WTC11 (cell line): ENCODE measurements around the gene SKI. TPM values are rescaled to one million over a fixed set of nuclear protein-coding genes. Genes with fewer than 3 reads are reported as not detected.

ENCODE experiments used
- ATAC-seq: fragments of 200-7000 bp; cut with Tn5 transposase; 2 replicates; pipeline ENCODE4 v1.10.0; 2021; ENCODE audit warnings: mild to moderate bottlenecking, moderate library complexity
- CTCF ChIA-PET: fragments of 300-600 bp; sonication (Branson Sonifier 250); formaldehyde crosslinking; loops from one replicate; lab custom pipeline; 2021; ENCODE audit warnings: antibody characterized with exemption; lab: Charles Lee
- POLR2A ChIA-PET: fragments of 350-600 bp; sonication (Branson Sonifier 250); formaldehyde crosslinking; loops from one replicate; lab custom pipeline; 2021; ENCODE audit warnings: antibody characterized with exemption; lab: Charles Lee
- DNase-seq: peaks from one replicate; pipeline ENCODE4 v3.0.0; 2021; ENCODE audit warnings: low spot score
- H3K27ac Mint-ChIP-seq: 2 replicates; pipeline ENCODE4 v1.8.0; 2021; ENCODE audit warnings: mixed read lengths
- H3K27me3 Mint-ChIP-seq: 2 replicates; pipeline ENCODE4 v1.8.0; 2021; ENCODE audit warnings: low read depth, mild to moderate bottlenecking, moderate library complexity, mixed read lengths
- H3K36me3 Mint-ChIP-seq: 2 replicates; pipeline ENCODE4 v1.8.0; 2021; ENCODE audit warnings: mixed read lengths
- H3K4me1 Mint-ChIP-seq: 2 replicates; pipeline ENCODE4 v1.8.0; 2022; ENCODE audit warnings: mixed read lengths
- H3K4me3 Mint-ChIP-seq: 2 replicates; pipeline ENCODE4 v1.8.0; 2021; ENCODE audit warnings: mild to moderate bottlenecking, moderate library complexity, mixed read lengths
- H3K9me3 Mint-ChIP-seq: 2 replicates; pipeline ENCODE4 v1.8.0; 2021; ENCODE audit warnings: mixed read lengths
- FOXK1 ChIP-seq: sonication (generic); formaldehyde crosslinking; IDR thresholded peaks from 2 replicates; pipeline ENCODE4 v1.8.0; 2022; ENCODE audit warnings: mild to moderate bottlenecking, moderate library complexity, missing genetic modification reagents
- FOXP1 ChIP-seq: sonication (generic); formaldehyde crosslinking; IDR thresholded peaks from 2 replicates; pipeline ENCODE4 v1.8.0; 2022; ENCODE audit warnings: missing genetic modification reagents, mild to moderate bottlenecking, moderate library complexity, borderline replicate concordance
- IRF2 ChIP-seq: sonication (generic); formaldehyde crosslinking; IDR thresholded peaks from 2 replicates; pipeline ENCODE4 v1.8.0; 2022; ENCODE audit warnings: low read depth, missing genetic modification reagents, borderline replicate concordance
- JAZF1 ChIP-seq: fragments of 250-450 bp; sonication (Bioruptor Pico); IDR thresholded peaks from 2 replicates; pipeline ENCODE4 v1.9.0; 2021; ENCODE audit warnings: moderate library complexity, mild to moderate bottlenecking, inconsistent platforms
- NFYB ChIP-seq: sonication (generic); formaldehyde crosslinking; conservative IDR thresholded peaks from 2 replicates; pipeline ENCODE4 v1.8.0; 2022; ENCODE audit warnings: low read depth, missing genetic modification reagents
- PRRX2 ChIP-seq: fragments of 250-450 bp; sonication (Bioruptor Pico); IDR thresholded peaks from 2 replicates; pipeline ENCODE4 v1.8.0; 2021; ENCODE audit warnings: mild to moderate bottlenecking
- TCF7 ChIP-seq: sonication (generic); formaldehyde crosslinking; IDR thresholded peaks from 2 replicates; pipeline ENCODE4 v1.8.0; 2022; ENCODE audit warnings: mild to moderate bottlenecking, low read depth, missing genetic modification reagents, moderate library complexity
- ZNF396 ChIP-seq: fragments of 250-450 bp; sonication (Bioruptor Pico); IDR thresholded peaks from 2 replicates; pipeline ENCODE4 v1.8.0; 2021; ENCODE audit warnings: mild to moderate bottlenecking, moderate library complexity, borderline replicate concordance
- ZNF416 ChIP-seq: fragments of 250-450 bp; sonication (Bioruptor Pico); IDR thresholded peaks from 2 replicates; pipeline ENCODE4 v1.9.0; 2021; ENCODE audit warnings: mild to moderate bottlenecking, inconsistent platforms
- total RNA-seq: library from RNA; stranded (reverse); gene quantifications from 3 replicates; pipeline ENCODE4 v1.2.3, GENCODE V29; 2021
- TF ChIP-seq, protein P1 (sequence below): sonication (generic); formaldehyde crosslinking; IDR thresholded peaks from 2 replicates; pipeline ENCODE4 v1.8.1; 2022; ENCODE audit warnings: mild to moderate bottlenecking, missing genetic modification reagents, moderate library complexity, borderline replicate concordance
- TF ChIP-seq, protein P2 (sequence below): fragments of 250-450 bp; sonication (Bioruptor Pico); IDR thresholded peaks from 2 replicates; pipeline ENCODE4 v2.1.2; 2022; ENCODE audit warnings: mild to moderate bottlenecking, moderate library complexity
- TF ChIP-seq, protein P3 (sequence below): sonication (generic); formaldehyde crosslinking; IDR thresholded peaks from 2 replicates; pipeline ENCODE4 v1.8.1; 2022; ENCODE audit warnings: low read depth, missing genetic modification reagents, borderline replicate concordance
- TF ChIP-seq, protein P4 (sequence below): sonication (generic); formaldehyde crosslinking; IDR thresholded peaks from 2 replicates; pipeline ENCODE4 v1.8.0; 2022; ENCODE audit warnings: mild to moderate bottlenecking, missing genetic modification reagents

Gene SKI
- total RNA-seq, 1 experiment from 2014 or later, result 88.6 TPM

DNA sequence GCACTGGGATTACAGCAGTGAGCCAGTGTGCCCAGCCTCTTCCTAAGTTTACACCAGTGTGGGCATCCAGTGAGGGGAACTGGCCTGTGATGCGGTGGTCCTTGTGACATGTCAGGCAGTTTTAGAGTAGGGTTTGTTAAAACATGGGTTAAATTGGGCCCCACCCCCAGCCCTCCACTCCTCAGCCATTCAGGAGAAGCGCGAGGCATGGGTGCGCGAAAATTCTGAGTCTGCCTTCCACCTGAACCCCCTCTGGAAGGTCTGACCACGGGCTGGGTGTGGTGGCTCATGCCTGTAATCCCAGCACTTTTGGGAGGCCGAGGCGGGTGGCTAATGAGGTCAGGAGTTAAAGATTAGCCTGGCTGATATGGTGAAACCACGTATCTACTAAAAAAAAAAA lies 51.7 kb downstream of the SKI start (continued):
- TF ChIP-seq, protein P1, sequence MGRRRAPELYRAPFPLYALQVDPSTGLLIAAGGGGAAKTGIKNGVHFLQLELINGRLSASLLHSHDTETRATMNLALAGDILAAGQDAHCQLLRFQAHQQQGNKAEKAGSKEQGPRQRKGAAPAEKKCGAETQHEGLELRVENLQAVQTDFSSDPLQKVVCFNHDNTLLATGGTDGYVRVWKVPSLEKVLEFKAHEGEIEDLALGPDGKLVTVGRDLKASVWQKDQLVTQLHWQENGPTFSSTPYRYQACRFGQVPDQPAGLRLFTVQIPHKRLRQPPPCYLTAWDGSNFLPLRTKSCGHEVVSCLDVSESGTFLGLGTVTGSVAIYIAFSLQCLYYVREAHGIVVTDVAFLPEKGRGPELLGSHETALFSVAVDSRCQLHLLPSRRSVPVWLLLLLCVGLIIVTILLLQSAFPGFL (CRISPR knock-in tag), result no peak
- TF ChIP-seq NFYB (CRISPR knock-in tag) (no peak), PRRX2 (no peak)
- TF ChIP-seq, all 79 proteins: peak for 0

DNA sequence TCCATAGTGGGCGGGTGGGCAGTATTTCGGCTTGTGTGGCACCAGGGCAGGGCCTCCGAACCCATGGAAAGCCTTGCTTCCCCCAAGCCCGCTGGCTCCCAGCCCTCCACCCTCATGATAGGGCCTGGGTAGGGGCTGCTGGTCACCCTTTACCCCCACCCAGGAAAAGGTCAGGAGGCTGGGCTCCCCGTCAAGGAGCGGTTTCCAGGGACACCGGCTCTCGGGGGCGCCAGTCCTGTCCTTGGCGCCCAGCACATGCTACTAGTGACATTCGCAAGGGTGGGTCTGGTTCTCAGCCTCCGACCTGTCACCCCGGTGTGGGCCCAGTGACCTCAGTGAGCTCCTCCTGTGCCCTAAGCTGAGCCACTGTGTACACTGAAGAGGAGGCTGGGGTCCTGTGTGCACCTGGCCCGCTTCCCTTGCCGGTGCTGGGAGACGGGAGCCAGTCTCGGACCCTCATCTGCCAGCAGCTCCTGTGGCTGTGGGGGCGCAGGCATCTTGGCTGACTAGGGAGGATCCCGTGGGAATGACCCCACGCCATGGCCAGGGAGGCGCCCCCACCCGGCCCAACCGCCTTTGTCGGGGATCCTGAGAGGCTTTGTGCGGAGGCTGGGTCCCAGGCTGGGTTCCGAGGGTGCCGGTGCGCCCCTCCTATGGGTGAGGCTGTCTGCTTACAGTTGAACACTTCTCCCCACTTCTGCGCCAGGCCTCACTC lies 54.6 kb downstream of the SKI start:
- ChIA-PET POLR2A (no interaction called here), CTCF (interaction anchor here (0.5 to 1.5 kb wide), 2 partner anchors 32 to 40 kb away, joined by 3 read pairs; no protein-coding TSS in a partner anchor)
- H3K4me1 Mint-ChIP-seq, result peaks cover 21% of the 10 kb centered on the region
- H3K27ac Mint-ChIP-seq, result 0 out of 2 replicates have a peak overlapping the region, but pooled peaks have one; percentile 78
- no peak for ATAC-seq
- no peaks in the 10 kb centered on the region for H3K27me3 Mint-ChIP-seq
- no peak for TF ChIP-seq ZNF396 (CRISPR knock-in tag)
- TF ChIP-seq, protein P2, sequence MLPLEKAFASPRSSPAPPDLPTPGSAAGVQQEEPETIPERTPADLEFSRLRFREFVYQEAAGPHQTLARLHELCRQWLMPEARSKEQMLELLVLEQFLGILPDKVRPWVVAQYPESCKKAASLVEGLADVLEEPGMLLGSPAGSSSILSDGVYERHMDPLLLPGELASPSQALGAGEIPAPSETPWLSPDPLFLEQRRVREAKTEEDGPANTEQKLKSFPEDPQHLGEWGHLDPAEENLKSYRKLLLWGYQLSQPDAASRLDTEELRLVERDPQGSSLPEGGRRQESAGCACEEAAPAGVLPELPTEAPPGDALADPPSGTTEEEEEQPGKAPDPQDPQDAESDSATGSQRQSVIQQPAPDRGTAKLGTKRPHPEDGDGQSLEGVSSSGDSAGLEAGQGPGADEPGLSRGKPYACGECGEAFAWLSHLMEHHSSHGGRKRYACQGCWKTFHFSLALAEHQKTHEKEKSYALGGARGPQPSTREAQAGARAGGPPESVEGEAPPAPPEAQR (CRISPR knock-in tag), result no peak
- TF ChIP-seq IRF2 (CRISPR knock-in tag), result no peak
- TF ChIP-seq, protein P3, sequence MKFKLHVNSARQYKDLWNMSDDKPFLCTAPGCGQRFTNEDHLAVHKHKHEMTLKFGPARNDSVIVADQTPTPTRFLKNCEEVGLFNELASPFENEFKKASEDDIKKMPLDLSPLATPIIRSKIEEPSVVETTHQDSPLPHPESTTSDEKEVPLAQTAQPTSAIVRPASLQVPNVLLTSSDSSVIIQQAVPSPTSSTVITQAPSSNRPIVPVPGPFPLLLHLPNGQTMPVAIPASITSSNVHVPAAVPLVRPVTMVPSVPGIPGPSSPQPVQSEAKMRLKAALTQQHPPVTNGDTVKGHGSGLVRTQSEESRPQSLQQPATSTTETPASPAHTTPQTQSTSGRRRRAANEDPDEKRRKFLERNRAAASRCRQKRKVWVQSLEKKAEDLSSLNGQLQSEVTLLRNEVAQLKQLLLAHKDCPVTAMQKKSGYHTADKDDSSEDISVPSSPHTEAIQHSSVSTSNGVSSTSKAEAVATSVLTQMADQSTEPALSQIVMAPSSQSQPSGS (CRISPR knock-in tag), result no peak
- no peaks in the 10 kb centered on the region for H3K9me3 Mint-ChIP-seq
- no peak overlapping the region for H3K4me3 Mint-ChIP-seq
- H3K36me3 Mint-ChIP-seq, result peaks cover 3% of the 10 kb centered on the region
- no peak for DNase-seq

DNA sequence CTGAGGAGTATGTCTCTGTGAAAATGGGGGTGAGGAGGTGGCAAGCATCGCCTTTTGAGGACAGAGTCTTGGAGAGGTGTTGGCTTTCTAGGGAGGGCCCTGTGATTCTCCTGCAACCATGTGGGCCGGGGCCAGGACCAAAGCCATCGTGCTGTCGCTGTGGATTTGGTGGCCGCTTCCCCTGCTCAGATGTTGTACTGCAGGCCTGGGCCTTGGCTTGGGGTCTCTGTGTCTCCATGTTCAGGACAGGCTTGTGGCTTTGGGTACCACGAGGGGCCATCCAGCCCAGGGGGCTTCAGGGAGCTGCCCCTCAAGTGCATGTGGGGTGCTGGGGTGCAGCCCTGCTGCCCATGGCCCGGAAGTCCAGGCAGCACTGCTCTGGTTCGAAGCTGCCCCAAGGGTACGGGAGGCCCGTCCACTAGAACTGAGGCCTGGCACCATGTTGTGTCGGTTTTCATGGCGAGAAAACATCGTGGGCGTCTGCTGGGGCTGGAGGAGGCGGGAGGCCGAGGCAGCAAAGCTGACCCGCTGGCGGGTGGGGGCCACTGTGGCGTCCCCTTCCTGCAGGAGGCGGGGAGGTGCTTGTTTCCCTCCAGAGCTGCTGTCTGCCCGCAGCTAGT lies 55.4 kb downstream of the SKI start:
- DNase-seq, result no peak
- CTCF ChIA-PET, result interaction anchor here (0.5 to 1.5 kb wide), 2 partner anchors 31 to 39 kb away, joined by 3 read pairs; no protein-coding TSS in a partner anchor
- Mint-ChIP-seq H3K36me3 (peaks cover 2% of the 10 kb centered on the region; the same call in 1 of the 2 replicates), H3K9me3 (no peaks in the 10 kb centered on the region), H3K4me1 (peaks cover 19% of the 10 kb centered on the region), H3K27me3 (no peaks in the 10 kb centered on the region), H3K27ac (peak overlapping the region; percentile 78), H3K4me3 (no peak overlapping the region)
- ATAC-seq, result no peak
- TF ChIP-seq, protein P4, sequence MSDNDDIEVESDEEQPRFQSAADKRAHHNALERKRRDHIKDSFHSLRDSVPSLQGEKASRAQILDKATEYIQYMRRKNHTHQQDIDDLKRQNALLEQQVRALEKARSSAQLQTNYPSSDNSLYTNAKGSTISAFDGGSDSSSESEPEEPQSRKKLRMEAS (CRISPR knock-in tag), result no peak
- no peak for TF ChIP-seq JAZF1 (CRISPR knock-in tag)
- no peak for TF ChIP-seq NFYB (CRISPR knock-in tag)
- TF ChIP-seq ZNF416 (CRISPR knock-in tag), result no peak
- TF ChIP-seq TCF7 (CRISPR knock-in tag), result no peak
- TF ChIP-seq, protein P3 (CRISPR knock-in tag), result no peak
- no peak for TF ChIP-seq FOXP1 (CRISPR knock-in tag)
- TF ChIP-seq FOXK1, result no peak
- POLR2A ChIA-PET, result no interaction called here
